K562 (cell line): Measurements from ENCODE around the gene REC8. TPM values are rescaled to one million over a fixed set of nuclear protein-coding genes. Genes with fewer than 3 reads are reported as not detected.

ENCODE experiments used
- ARID1B ChIP-seq: fragments of 450-650 bp; IDR thresholded peaks from 2 replicates; pipeline ENCODE4 v1.6.1; 2016; ENCODE audit warnings: antibody characterized with exemption, mild to moderate bottlenecking, inconsistent platforms
- ATF4 ChIP-seq: fragments of 450-650 bp; formaldehyde crosslinking; IDR thresholded peaks from 2 replicates; pipeline ENCODE4 v1.4.0; 2022; ENCODE audit warnings: mild to moderate bottlenecking, moderate library complexity
- BCLAF1 ChIP-seq, 2 experiments: fragments of 450-650 bp in 1 of 2; IDR thresholded peaks; 2 replicates each; pipeline ENCODE4 v1.6.1; 2011 to 2017; ENCODE audit warnings: low read depth in 2 of 2, antibody characterized with exemption in 1 of 2, borderline replicate concordance in 1 of 2, low read length in 1 of 2, mild to moderate bottlenecking in 1 of 2, mixed read lengths in 1 of 2; ENCODE audit not compliant: control insufficient read depth in 1 of 2
- DDX20 ChIP-seq: fragments of 450-650 bp; IDR thresholded peaks from 2 replicates; pipeline ENCODE4 v1.6.1; 2016; ENCODE audit warnings: missing genetic modification characterization, low read depth, mild to moderate bottlenecking, missing compliant biosample characterization, moderate library complexity
- ELF2 ChIP-seq: fragments of 250-450 bp; sonication (Bioruptor Pico); IDR thresholded peaks from 2 replicates; pipeline ENCODE4 v1.5.0; 2021; ENCODE audit warnings: mild to moderate bottlenecking
- GABPB2 ChIP-seq: fragments of 250-450 bp; sonication (Bioruptor Pico); conservative IDR thresholded peaks from 2 replicates; pipeline ENCODE4 v1.5.1; 2021; ENCODE audit warnings: mild to moderate bottlenecking
- L3MBTL2 ChIP-seq: fragments of 450-650 bp; IDR thresholded peaks from 2 replicates; pipeline ENCODE4 v1.6.1; 2016; ENCODE audit warnings: mild to moderate bottlenecking, moderate library complexity
- MEIS2 ChIP-seq: fragments of 450-650 bp; IDR thresholded peaks from 2 replicates; pipeline ENCODE4 v1.6.1; 2014; ENCODE audit warnings: mild to moderate bottlenecking; ENCODE audit not compliant: partially characterized antibody
- NCOA1 ChIP-seq: fragments of 450-650 bp; IDR thresholded peaks from 2 replicates; pipeline ENCODE4 v1.6.1; 2016; ENCODE audit warnings: low read depth
- RAD21 ChIP-seq, 2 experiments: fragments of 250-450 bp in 1 of 2; fragments of 450-650 bp in 1 of 2; sonication (Bioruptor Pico) in 1 of 2; formaldehyde crosslinking in 1 of 2; IDR thresholded peaks in 1 of 2; conservative IDR thresholded peaks in 1 of 2; 2 replicates each; pipeline versions ENCODE4 v1.4.0 to v1.8.0; 2020 to 2022; ENCODE audit warnings: mild to moderate bottlenecking in 2 of 2, moderate library complexity in 1 of 2
- SIX5 ChIP-seq, 2 experiments: IDR thresholded peaks; 2 replicates each; pipeline ENCODE4 v1.6.1; 2011; ENCODE audit warnings: low read length in 2 of 2, borderline replicate concordance in 1 of 2, low read depth in 1 of 2, mild to moderate bottlenecking in 1 of 2, moderate library complexity in 1 of 2; ENCODE audit not compliant: insufficient read depth in 1 of 2
- ZBTB1 ChIP-seq: sonication (generic); formaldehyde crosslinking; IDR thresholded peaks from 2 replicates; pipeline ENCODE4 v1.8.1; 2023; ENCODE audit warnings: missing genetic modification reagents, low read depth, mild to moderate bottlenecking, borderline replicate concordance
- ZBTB17 ChIP-seq: fragments of 450-650 bp; formaldehyde crosslinking; IDR thresholded peaks from 2 replicates; pipeline ENCODE4 v1.4.0; 2020; ENCODE audit warnings: mild to moderate bottlenecking
- ZNF12 ChIP-seq: sonication (generic); formaldehyde crosslinking; IDR thresholded peaks from 2 replicates; pipeline ENCODE4 v1.4.0; 2020; ENCODE audit warnings: mild to moderate bottlenecking, missing genetic modification reagents
- polyA plus RNA-seq, 8 experiments: library from polyadenylated mRNA; depleted of rRNA in 4 of 8; stranded (reverse) in 5 of 8; unstranded in 3 of 8; fragments of >200 nt; fragmentation: Nextera tagmentation in 2 of 8; fragmentation: Illumina TruSeq in 1 of 8; extraction: Ambion mirVana in 2 of 8; extraction: Trizol in 1 of 8; gene quantifications; 2 replicates each; pipeline versions ENCODE4 v1.2.1 to v1.2.3, GENCODE V29; 2011 to 2014; ENCODE audit warnings: inconsistent platforms in 1 of 8, missing spikeins in 1 of 8
- total RNA-seq, 7 experiments: library from RNA; depleted of rRNA in 6 of 7; stranded (reverse); fragments of >200 nt in 6 of 7; fragmentation: Illumina TruSeq in 2 of 7; extraction: Trizol in 2 of 7; gene quantifications; 2 replicates each; pipeline versions ENCODE4 v1.2.1 to v1.2.3, GENCODE V29; 2011 to 2021; ENCODE audit warnings: low replicate concordance in 1 of 7
- TF ChIP-seq, protein P1 (sequence below): sonication (generic); formaldehyde crosslinking; IDR thresholded peaks from 2 replicates; pipeline ENCODE4 v1.8.1; 2022; ENCODE audit warnings: missing genetic modification reagents
- TF ChIP-seq, protein P2 (sequence below): fragments of 250-450 bp; sonication (Bioruptor Pico); IDR thresholded peaks from 2 replicates; pipeline ENCODE4 v1.8.0; 2022; ENCODE audit warnings: inconsistent platforms, mild to moderate bottlenecking, moderate library complexity, borderline replicate concordance
- TF ChIP-seq, protein P3 (sequence below), 3 experiments: IDR thresholded peaks in 2 of 3; conservative IDR thresholded peaks in 1 of 3; 2 replicates each; pipeline ENCODE4 v1.5.1; 2011 to 2012; ENCODE audit warnings: low read length in 3 of 3, mild to moderate bottlenecking in 3 of 3, control low read depth in 2 of 3, improper control_type of control experiment in 1 of 3, inconsistent platforms in 1 of 3, low read depth in 1 of 3, mixed read lengths in 1 of 3, moderate library complexity in 1 of 3; ENCODE audit not compliant: insufficient read depth in 2 of 3

Gene REC8
- total and polyA plus RNA-seq, 9 of the 15 experiments (the other 6 are each of a cell fraction or from before 2014, with no cell fraction given) = 0.11 to 2.5 (median 0.85) TPM

DNA sequence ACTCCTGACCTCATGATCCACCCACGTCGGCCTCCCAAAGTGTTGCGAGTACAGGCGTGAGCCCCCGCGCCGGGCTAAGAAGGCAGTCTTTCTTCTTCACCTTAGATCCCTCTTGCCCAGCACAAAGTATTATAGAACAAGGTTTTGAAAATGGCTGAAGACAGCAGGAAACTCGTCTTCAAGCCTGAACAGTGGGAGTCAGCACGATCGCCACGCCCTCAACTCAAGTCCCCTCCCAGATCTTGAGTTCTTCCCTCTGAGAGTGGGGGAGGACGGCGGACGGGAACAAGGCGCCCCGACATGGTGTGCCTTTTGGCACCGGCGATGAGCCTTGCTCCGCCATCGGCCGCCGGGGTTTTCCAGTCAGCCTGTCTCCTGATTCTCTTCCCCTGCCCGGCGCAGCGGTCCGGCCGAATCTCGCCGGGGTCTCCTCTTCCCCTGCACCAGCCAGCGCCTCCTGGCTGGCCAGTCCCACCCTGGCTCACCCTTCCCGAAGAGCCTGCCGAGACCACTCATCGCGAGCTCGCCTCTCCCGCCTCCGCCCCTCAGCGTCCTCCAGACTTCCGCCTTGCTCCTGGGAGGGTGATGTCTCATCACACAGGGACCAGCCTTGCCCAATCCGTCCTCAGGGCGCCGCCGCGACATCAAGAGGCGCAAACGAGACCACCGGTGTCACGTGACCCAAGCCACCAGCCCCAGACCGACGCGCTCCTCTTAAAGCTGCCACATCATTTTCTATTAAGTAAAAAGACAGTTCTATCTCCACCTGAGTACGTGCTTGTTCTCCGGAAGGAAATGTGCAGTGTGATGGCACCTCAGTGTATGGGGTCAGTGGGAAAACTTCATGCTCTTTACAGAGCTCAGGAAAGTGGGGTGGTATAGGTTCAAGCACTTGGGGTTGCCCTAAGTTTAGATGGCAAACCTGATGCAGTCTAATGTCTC lies 41.3 kb downstream of the REC8 start, which contains the start of gene CHMP4A (continued):
- TF ChIP-seq ATF4 (CRISPR knock-in tag) (no peak), RAD21 (CRISPR knock-in tag; conservative IDR thresholded peaks at IDR 0.05 in 1 of 2, IDR thresholded peaks at IDR 0.05 in 1 of 2) (0 out of 4 replicates have a peak, but pooled peaks of 1 of the 2 experiments have one; percentile 6), L3MBTL2 (peak; percentile 56), ELF2 (peak; percentile 97), ARID1B (peak; percentile 51; the same call in 1 of the 2 replicates), BCLAF1 (IDR thresholded peaks at IDR 0.05; ENCODE audit: borderline replicate concordance in 1 of 2, control insufficient read depth in 1 of 2, low read depth in 2 of 2, low read length in 1 of 2) (no peak), ZNF12 (CRISPR knock-in tag) (no peak), ZBTB17 (CRISPR knock-in tag) (no peak), SIX5 (IDR thresholded peaks at IDR 0.05; ENCODE audit: borderline replicate concordance in 1 of 2, insufficient read depth in 1 of 2, low read depth in 1 of 2, low read length in 2 of 2) (no peak), DDX20 (no peak), ZBTB1 (CRISPR knock-in tag) (no peak), NCOA1 (no peak), MEIS2 (no peak), GABPB2 (no peak)
- TF ChIP-seq, protein P1, sequence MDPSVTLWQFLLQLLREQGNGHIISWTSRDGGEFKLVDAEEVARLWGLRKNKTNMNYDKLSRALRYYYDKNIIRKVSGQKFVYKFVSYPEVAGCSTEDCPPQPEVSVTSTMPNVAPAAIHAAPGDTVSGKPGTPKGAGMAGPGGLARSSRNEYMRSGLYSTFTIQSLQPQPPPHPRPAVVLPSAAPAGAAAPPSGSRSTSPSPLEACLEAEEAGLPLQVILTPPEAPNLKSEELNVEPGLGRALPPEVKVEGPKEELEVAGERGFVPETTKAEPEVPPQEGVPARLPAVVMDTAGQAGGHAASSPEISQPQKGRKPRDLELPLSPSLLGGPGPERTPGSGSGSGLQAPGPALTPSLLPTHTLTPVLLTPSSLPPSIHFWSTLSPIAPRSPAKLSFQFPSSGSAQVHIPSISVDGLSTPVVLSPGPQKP (CRISPR knock-in tag) = no peak
- TF ChIP-seq, protein P2, sequence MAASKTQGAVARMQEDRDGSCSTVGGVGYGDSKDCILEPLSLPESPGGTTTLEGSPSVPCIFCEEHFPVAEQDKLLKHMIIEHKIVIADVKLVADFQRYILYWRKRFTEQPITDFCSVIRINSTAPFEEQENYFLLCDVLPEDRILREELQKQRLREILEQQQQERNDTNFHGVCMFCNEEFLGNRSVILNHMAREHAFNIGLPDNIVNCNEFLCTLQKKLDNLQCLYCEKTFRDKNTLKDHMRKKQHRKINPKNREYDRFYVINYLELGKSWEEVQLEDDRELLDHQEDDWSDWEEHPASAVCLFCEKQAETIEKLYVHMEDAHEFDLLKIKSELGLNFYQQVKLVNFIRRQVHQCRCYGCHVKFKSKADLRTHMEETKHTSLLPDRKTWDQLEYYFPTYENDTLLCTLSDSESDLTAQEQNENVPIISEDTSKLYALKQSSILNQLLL (CRISPR knock-in tag) = no peak
- TF ChIP-seq, protein P3, sequence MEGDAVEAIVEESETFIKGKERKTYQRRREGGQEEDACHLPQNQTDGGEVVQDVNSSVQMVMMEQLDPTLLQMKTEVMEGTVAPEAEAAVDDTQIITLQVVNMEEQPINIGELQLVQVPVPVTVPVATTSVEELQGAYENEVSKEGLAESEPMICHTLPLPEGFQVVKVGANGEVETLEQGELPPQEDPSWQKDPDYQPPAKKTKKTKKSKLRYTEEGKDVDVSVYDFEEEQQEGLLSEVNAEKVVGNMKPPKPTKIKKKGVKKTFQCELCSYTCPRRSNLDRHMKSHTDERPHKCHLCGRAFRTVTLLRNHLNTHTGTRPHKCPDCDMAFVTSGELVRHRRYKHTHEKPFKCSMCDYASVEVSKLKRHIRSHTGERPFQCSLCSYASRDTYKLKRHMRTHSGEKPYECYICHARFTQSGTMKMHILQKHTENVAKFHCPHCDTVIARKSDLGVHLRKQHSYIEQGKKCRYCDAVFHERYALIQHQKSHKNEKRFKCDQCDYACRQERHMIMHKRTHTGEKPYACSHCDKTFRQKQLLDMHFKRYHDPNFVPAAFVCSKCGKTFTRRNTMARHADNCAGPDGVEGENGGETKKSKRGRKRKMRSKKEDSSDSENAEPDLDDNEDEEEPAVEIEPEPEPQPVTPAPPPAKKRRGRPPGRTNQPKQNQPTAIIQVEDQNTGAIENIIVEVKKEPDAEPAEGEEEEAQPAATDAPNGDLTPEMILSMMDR (IDR thresholded peaks at IDR 0.05 in 2 of 3, conservative IDR thresholded peaks at IDR 0.05 in 1 of 3; ENCODE audit: insufficient read depth in 2 of 3, low read depth in 1 of 3, low read length in 3 of 3) = peak in 1 of 3 experiments; percentile 21; a peak in 1 of 6 replicates
